ENCODE measurements around the gene CYFIP1.

GRCh38 chr15:22911306-22911705 lies 68.9 kb downstream of the CYFIP1 start:
- TF ChIP-seq POLR2A (IDR thresholded peaks at IDR 0.05) = no peak
- TF ChIP-seq CTCF (IDR thresholded peaks at IDR 0.05) = no peak

Measured in testis (tissue), 2 donors.